GM13977 (cell line): ENCODE measurements around the gene PHTF2.
"Not testable (repeated sequence)": the region's sequence is repeated elsewhere in the genome, so short reads cannot be mapped to it uniquely, and the experiment has no call there.

ENCODE experiments used
- DNase-seq: peaks from one replicate; pipeline ENCODE4 v3.0.0; 2012; ENCODE audit warnings: low spot score
- CTCF ChIP-seq: IDR thresholded peaks from 2 replicates; pipeline ENCODE4 v1.5.1; 2012; ENCODE audit warnings: mild to moderate bottlenecking, control low read depth; ENCODE audit not compliant: insufficient read depth; ENCODE audit errors: extremely low read depth, missing control alignments
- in situ Hi-C: fragments of 300-500 bp; cut with MboI; formaldehyde crosslinking; loops from one replicate; pipeline ENCODE4 v1.12.0; 2022; ENCODE audit warnings: low sequenced_read_pairs, low pct_unique_long_range_greater_than_20kb, mixed read lengths, inconsistent platforms; ENCODE audit not compliant: unreplicated experiment

The PHTF2 gene

GRCh38 chr7:77831953-77832352 lies 33.4 kb downstream of the PHTF2 start:
- no peak for TF ChIP-seq CTCF
- DNase-seq = no peak
- in situ Hi-C loops = no loop called here

- in situ Hi-C loops = no loop called here
- TF ChIP-seq CTCF = no peak
- no peak for DNase-seq
These were observed 34.6 kb downstream of the PHTF2 start for GRCh38 chr7:77833136-77833535.

GRCh38 chr7:77836425-77836824 lies 37.9 kb downstream of the PHTF2 start:
- DNase-seq, in situ Hi-C loops: not testable (repeated sequence)

- no peak for TF ChIP-seq CTCF
- DNase-seq = no peak
- in situ Hi-C loops = no loop called here
These were observed 38.7 kb downstream of the PHTF2 start for GRCh38 chr7:77837275-77837674.

GRCh38 chr7:77837966-77838365 lies 39.4 kb downstream of the PHTF2 start:
- no peak for TF ChIP-seq CTCF
- no peak for DNase-seq
- in situ Hi-C loops = no loop called here

GRCh38 chr7:77838929-77839491 lies 40.4 kb downstream of the PHTF2 start:
- no peak for DNase-seq
- no peak for TF ChIP-seq CTCF
- in situ Hi-C loops = no loop called here

- in situ Hi-C loops = no loop called here
- no peak for DNase-seq
- no peak for TF ChIP-seq CTCF
These were observed 41.3 kb downstream of the PHTF2 start for GRCh38 chr7:77839919-77840318.
